Large intestine (tissue), 1 donor: Measurements from ENCODE around the gene NRAP. TPM values are rescaled to one million over a fixed set of nuclear protein-coding genes. Genes with fewer than 3 reads are reported as not detected.

Source experiments
- polyA plus RNA-seq: library from polyadenylated mRNA; unstranded; fragments of 120-200 nt; gene quantifications from one replicate; pipeline ENCODE4 v1.2.1, GENCODE V29; 2013

NRAP gene
- polyA plus RNA-seq, 1 donor, result 0.06 TPM

Other genes starting within 250 kb of the NRAP start
- gene HABP2, start 111.0 kb downstream of the NRAP start, polyA plus RNA-seq, result 27.7 TPM
- 31.3 TPM for gene CASP7, start 15.9 kb upstream of the NRAP start, polyA plus RNA-seq
- 62.4 TPM for gene PLEKHS1, start 87.6 kb upstream of the NRAP start, polyA plus RNA-seq
- 8.3 TPM for gene DCLRE1A, start 190.0 kb upstream of the NRAP start, polyA plus RNA-seq
- gene NHLRC2, start 190.6 kb upstream of the NRAP start, polyA plus RNA-seq, result 19.1 TPM